ENCODE data around the gene PAPSS2.

PAPSS2 gene

GRCh38 chr10:87685832-87686574 is 26.3 kb downstream of the PAPSS2 start:
- H3K9me3 ChIP-seq (ENCODE audit: control insufficient read depth, low read length) = no peaks in the 10 kb centered on the region
- H3K4me3 ChIP-seq (ENCODE audit: low read depth, low read length) = no peak overlapping the region
- no peaks in the 10 kb centered on the region for H3K36me3 ChIP-seq (ENCODE audit: control insufficient read depth, insufficient read depth, low read length)
- H3K79me2 ChIP-seq = no peaks in the 10 kb centered on the region
- no peak overlapping the region for H3K4me2 ChIP-seq (ENCODE audit: low read length)
- H3K27me3 ChIP-seq (ENCODE audit: control insufficient read depth, insufficient read depth, low read length) = no peaks in the 10 kb centered on the region
- no peak overlapping the region for H2AFZ ChIP-seq
- TF ChIP-seq, protein P1, sequence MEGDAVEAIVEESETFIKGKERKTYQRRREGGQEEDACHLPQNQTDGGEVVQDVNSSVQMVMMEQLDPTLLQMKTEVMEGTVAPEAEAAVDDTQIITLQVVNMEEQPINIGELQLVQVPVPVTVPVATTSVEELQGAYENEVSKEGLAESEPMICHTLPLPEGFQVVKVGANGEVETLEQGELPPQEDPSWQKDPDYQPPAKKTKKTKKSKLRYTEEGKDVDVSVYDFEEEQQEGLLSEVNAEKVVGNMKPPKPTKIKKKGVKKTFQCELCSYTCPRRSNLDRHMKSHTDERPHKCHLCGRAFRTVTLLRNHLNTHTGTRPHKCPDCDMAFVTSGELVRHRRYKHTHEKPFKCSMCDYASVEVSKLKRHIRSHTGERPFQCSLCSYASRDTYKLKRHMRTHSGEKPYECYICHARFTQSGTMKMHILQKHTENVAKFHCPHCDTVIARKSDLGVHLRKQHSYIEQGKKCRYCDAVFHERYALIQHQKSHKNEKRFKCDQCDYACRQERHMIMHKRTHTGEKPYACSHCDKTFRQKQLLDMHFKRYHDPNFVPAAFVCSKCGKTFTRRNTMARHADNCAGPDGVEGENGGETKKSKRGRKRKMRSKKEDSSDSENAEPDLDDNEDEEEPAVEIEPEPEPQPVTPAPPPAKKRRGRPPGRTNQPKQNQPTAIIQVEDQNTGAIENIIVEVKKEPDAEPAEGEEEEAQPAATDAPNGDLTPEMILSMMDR (IDR thresholded peaks at IDR 0.05) = no peak
- H3K27ac ChIP-seq = no peak overlapping the region
- H3K4me1 ChIP-seq = no peaks in the 10 kb centered on the region
- no peak overlapping the region for H3K9ac ChIP-seq

- Histone ChIP-seq H3K79me2 (no peaks in the 10 kb centered on the region), H3K27ac (no peak overlapping the region), H3K9ac (no peak overlapping the region), H3K4me3 (ENCODE audit: low read depth, low read length) (no peak overlapping the region), H2AFZ (no peak overlapping the region), H3K4me1 (no peaks in the 10 kb centered on the region), H3K9me3 (ENCODE audit: control insufficient read depth, low read length) (no peaks in the 10 kb centered on the region), H3K27me3 (ENCODE audit: control insufficient read depth, insufficient read depth, low read length) (no peaks in the 10 kb centered on the region), H3K36me3 (ENCODE audit: control insufficient read depth, insufficient read depth, low read length) (no peaks in the 10 kb centered on the region), H3K4me2 (ENCODE audit: low read length) (no peak overlapping the region)
- TF ChIP-seq, protein P1 (IDR thresholded peaks at IDR 0.05) = no peak
Measured at GRCh38 chr10:87691506-87692070, 31.9 kb downstream of the PAPSS2 start.

DNA sequence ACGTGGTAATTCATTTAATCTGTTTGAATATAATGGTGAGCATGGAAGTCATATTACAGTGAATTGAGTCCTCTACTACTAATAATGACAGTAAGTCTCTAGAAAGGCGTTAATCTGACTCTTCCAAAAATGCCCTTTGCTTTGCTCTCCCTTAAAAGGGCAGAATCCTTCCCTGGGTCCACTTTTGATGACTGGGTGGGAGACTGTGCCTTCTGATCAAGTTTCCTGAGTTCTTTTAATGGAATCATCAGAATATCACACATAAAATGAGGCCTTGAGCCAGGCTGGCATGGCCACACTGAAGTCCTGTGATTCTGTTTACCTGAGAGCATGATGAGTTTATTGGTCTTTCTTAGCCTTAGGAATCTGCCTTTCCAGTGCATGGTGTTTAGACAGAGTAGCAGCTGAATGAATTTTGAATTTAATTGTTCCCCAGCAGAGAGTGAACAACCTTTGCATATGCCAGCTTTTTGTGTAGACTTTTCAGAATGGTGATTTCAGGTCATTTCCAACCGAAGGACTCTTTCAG is 33.3 kb downstream of the PAPSS2 start:
- no peaks in the 10 kb centered on the region for H3K9me3 ChIP-seq (ENCODE audit: control insufficient read depth, low read length)
- no peaks in the 10 kb centered on the region for H3K79me2 ChIP-seq
- no peak overlapping the region for H3K27ac ChIP-seq
- H3K4me2 ChIP-seq (ENCODE audit: low read length) = no peak overlapping the region
- no peaks in the 10 kb centered on the region for H3K36me3 ChIP-seq (ENCODE audit: control insufficient read depth, insufficient read depth, low read length)
- no peak overlapping the region for H3K4me3 ChIP-seq (ENCODE audit: low read depth, low read length)
- TF ChIP-seq, protein P1 (IDR thresholded peaks at IDR 0.05) = no peak
- H2AFZ ChIP-seq = no peak overlapping the region
- no peak overlapping the region for H3K9ac ChIP-seq
- H3K27me3 ChIP-seq (ENCODE audit: control insufficient read depth, insufficient read depth, low read length) = no peaks in the 10 kb centered on the region
- H3K4me1 ChIP-seq = no peaks in the 10 kb centered on the region

- Histone ChIP-seq H3K79me2 (no peaks in the 10 kb centered on the region), H3K9me3 (ENCODE audit: control insufficient read depth, low read length) (no peaks in the 10 kb centered on the region), H3K4me2 (ENCODE audit: low read length) (no peak overlapping the region), H3K27ac (no peak overlapping the region), H2AFZ (no peak overlapping the region), H3K36me3 (ENCODE audit: control insufficient read depth, insufficient read depth, low read length) (no peaks in the 10 kb centered on the region), H3K27me3 (ENCODE audit: control insufficient read depth, insufficient read depth, low read length) (no peaks in the 10 kb centered on the region), H3K9ac (no peak overlapping the region), H3K4me1 (no peaks in the 10 kb centered on the region), H3K4me3 (ENCODE audit: low read depth, low read length) (no peak overlapping the region)
- TF ChIP-seq, protein P1 (IDR thresholded peaks at IDR 0.05) = no peak
Measured at GRCh38 chr10:87694011-87694794, 34.5 kb downstream of the PAPSS2 start.

All from parathyroid adenoma (tissue), 2 donors.